Activated CD4-positive, alpha-beta memory T cell treated with anti-CD3 and anti-CD28 coated beads, Interleukin-2, amount 10 ng/mL, durations not matched to agents 7 days and 5 days (primary cell): Measurements from ENCODE around the gene COL25A1. TPM values are rescaled to one million over a fixed set of nuclear protein-coding genes. Genes with fewer than 3 reads are reported as not detected.

Experiments
- CTCF ChIA-PET: fragments of 350-600 bp; sonication (Branson Sonifier 250); formaldehyde crosslinking; loops from one replicate; lab custom pipeline; 2021; ENCODE audit warnings: antibody characterized with exemption, inconsistent platforms; lab: Charles Lee
- POLR2A ChIA-PET: fragments of 350-600 bp; sonication (Branson Sonifier 250); formaldehyde crosslinking; loops from one replicate; lab custom pipeline; 2021; ENCODE audit warnings: antibody characterized with exemption; lab: Charles Lee
- DNase-seq: peaks from one replicate; pipeline ENCODE4 v3.0.0-alpha.2; 2020
- H3K27ac Mint-ChIP-seq: one replicate; pipeline ENCODE4 v1.8.0; 2021; ENCODE audit warnings: mild to moderate bottlenecking, mixed read lengths
- H3K27me3 Mint-ChIP-seq: one replicate; pipeline ENCODE4 v1.8.0; 2021; ENCODE audit warnings: mixed read lengths
- H3K36me3 Mint-ChIP-seq: one replicate; pipeline ENCODE4 v1.8.0; 2021; ENCODE audit warnings: low read depth, mixed read lengths
- H3K4me1 Mint-ChIP-seq: one replicate; pipeline ENCODE4 v1.8.0; 2021; ENCODE audit warnings: mixed read lengths
- H3K4me3 Mint-ChIP-seq: one replicate; pipeline ENCODE4 v1.8.0; 2021; ENCODE audit warnings: mild to moderate bottlenecking, mixed read lengths
- H3K9me3 Mint-ChIP-seq: one replicate; pipeline ENCODE4 v1.8.0; 2021; ENCODE audit warnings: mixed read lengths
- total RNA-seq, 2 experiments: library from RNA; stranded (reverse); gene quantifications; one replicate each; pipeline ENCODE4 v1.2.3, GENCODE V29; 2021

The COL25A1 gene
- total RNA-seq, 2 experiments from 2014 or later: not detected

GRCh38 chr4:108833046-108833445 lies 469.4 kb downstream of the COL25A1 start:
- POLR2A ChIA-PET: no interaction called here
- H3K4me3 Mint-ChIP-seq: no peak overlapping the region
- H3K27ac Mint-ChIP-seq: no peak overlapping the region
- CTCF ChIA-PET: interaction anchor here (1.1 to 3.5 kb wide), 2 partner anchors 466 to 573 kb away, joined by 4 to 9 read pairs; no protein-coding TSS in a partner anchor
- peaks cover 9% of the 10 kb centered on the region for H3K4me1 Mint-ChIP-seq
- H3K9me3 Mint-ChIP-seq: no peaks in the 10 kb centered on the region
- H3K27me3 Mint-ChIP-seq: peaks cover 17% of the 10 kb centered on the region
- no peaks in the 10 kb centered on the region for H3K36me3 Mint-ChIP-seq
- DNase-seq: no peak

- ChIA-PET CTCF (interaction anchor here (3.5 kb wide), 1 partner anchor 467 kb away, joined by 9 read pairs; no protein-coding TSS in a partner anchor), POLR2A (no interaction called here)
- Mint-ChIP-seq H3K36me3 (no peaks in the 10 kb centered on the region), H3K4me1 (peaks cover 9% of the 10 kb centered on the region), H3K9me3 (no peaks in the 10 kb centered on the region), H3K4me3 (no peak overlapping the region), H3K27me3 (peaks cover 17% of the 10 kb centered on the region), H3K27ac (no peak overlapping the region)
- DNase-seq: no peak
Observed at GRCh38 chr4:108831886-108832285, 470.6 kb downstream of the COL25A1 start.

- Mint-ChIP-seq H3K36me3 (no peaks in the 10 kb centered on the region), H3K27me3 (peaks cover 17% of the 10 kb centered on the region), H3K4me3 (no peak overlapping the region), H3K27ac (no peak overlapping the region), H3K4me1 (peaks cover 9% of the 10 kb centered on the region), H3K9me3 (no peaks in the 10 kb centered on the region)
- POLR2A ChIA-PET: no interaction called here
- no peak for DNase-seq
- CTCF ChIA-PET: interaction anchor here (3.5 kb wide), 1 partner anchor 468 kb away, joined by 9 read pairs; no protein-coding TSS in a partner anchor
Observed at GRCh38 chr4:108831291-108831690, 471.2 kb downstream of the COL25A1 start.

- Mint-ChIP-seq H3K27ac (no peak overlapping the region), H3K36me3 (no peaks in the 10 kb centered on the region), H3K4me3 (no peak overlapping the region), H3K9me3 (no peaks in the 10 kb centered on the region), H3K27me3 (peaks cover 17% of the 10 kb centered on the region), H3K4me1 (peaks cover 9% of the 10 kb centered on the region)
- no peak for DNase-seq
- CTCF ChIA-PET: no interaction called here
- POLR2A ChIA-PET: no interaction called here
Observed at GRCh38 chr4:108830509-108831244, 471.8 kb downstream of the COL25A1 start.

- H3K27ac Mint-ChIP-seq: no peak overlapping the region
- no peak for DNase-seq
- H3K27me3 Mint-ChIP-seq: peaks cover 17% of the 10 kb centered on the region
- H3K9me3 Mint-ChIP-seq: no peaks in the 10 kb centered on the region
- H3K36me3 Mint-ChIP-seq: no peaks in the 10 kb centered on the region
- H3K4me1 Mint-ChIP-seq: peaks cover 9% of the 10 kb centered on the region
- ChIA-PET CTCF (no interaction called here), POLR2A (no interaction called here)
- H3K4me3 Mint-ChIP-seq: no peak overlapping the region
Observed at GRCh38 chr4:108829966-108830492, 472.4 kb downstream of the COL25A1 start.

- CTCF ChIA-PET: no interaction called here
- POLR2A ChIA-PET: no interaction called here
- H3K4me3 Mint-ChIP-seq: no peak overlapping the region
- peaks cover 9% of the 10 kb centered on the region for H3K4me1 Mint-ChIP-seq
- H3K27ac Mint-ChIP-seq: no peak overlapping the region
- no peaks in the 10 kb centered on the region for H3K36me3 Mint-ChIP-seq
- no peaks in the 10 kb centered on the region for H3K9me3 Mint-ChIP-seq
- no peak for DNase-seq
- H3K27me3 Mint-ChIP-seq: peaks cover 15% of the 10 kb centered on the region
Observed at GRCh38 chr4:108828620-108829019, 473.8 kb downstream of the COL25A1 start.

GRCh38 chr4:108825737-108826136 lies 476.7 kb downstream of the COL25A1 start:
- Mint-ChIP-seq H3K27ac (no peak overlapping the region), H3K27me3 (peaks cover 17% of the 10 kb centered on the region), H3K4me3 (no peak overlapping the region), H3K4me1 (peaks cover 4% of the 10 kb centered on the region), H3K9me3 (no peaks in the 10 kb centered on the region), H3K36me3 (no peaks in the 10 kb centered on the region)
- CTCF ChIA-PET: no interaction called here
- POLR2A ChIA-PET: no interaction called here
- no peak for DNase-seq

GRCh38 chr4:108821351-108821930 lies 481.0 kb downstream of the COL25A1 start:
- no peaks in the 10 kb centered on the region for H3K4me1 Mint-ChIP-seq
- ChIA-PET CTCF (interaction anchor here (1.2 kb wide), 1 partner anchor 461 kb away, joined by 3 read pairs; no protein-coding TSS in a partner anchor), POLR2A (no interaction called here)
- no peak for DNase-seq
- no peak overlapping the region for H3K27ac Mint-ChIP-seq
- peaks cover 20% of the 10 kb centered on the region for H3K27me3 Mint-ChIP-seq
- no peak overlapping the region for H3K4me3 Mint-ChIP-seq
- H3K36me3 Mint-ChIP-seq: no peaks in the 10 kb centered on the region
- no peaks in the 10 kb centered on the region for H3K9me3 Mint-ChIP-seq

GRCh38 chr4:108820492-108821350 lies 481.7 kb downstream of the COL25A1 start:
- Mint-ChIP-seq H3K9me3 (no peaks in the 10 kb centered on the region), H3K4me3 (no peak overlapping the region), H3K27ac (no peak overlapping the region), H3K4me1 (no peaks in the 10 kb centered on the region), H3K36me3 (no peaks in the 10 kb centered on the region), H3K27me3 (peaks cover 23% of the 10 kb centered on the region)
- no peak for DNase-seq
- POLR2A ChIA-PET: no interaction called here
- CTCF ChIA-PET: no interaction called here

GRCh38 chr4:108814326-108814725 lies 488.1 kb downstream of the COL25A1 start:
- no peak for DNase-seq
- Mint-ChIP-seq H3K27ac (no peak overlapping the region), H3K9me3 (no peaks in the 10 kb centered on the region), H3K4me1 (peaks cover 18% of the 10 kb centered on the region), H3K36me3 (no peaks in the 10 kb centered on the region), H3K27me3 (peaks cover 32% of the 10 kb centered on the region), H3K4me3 (no peak overlapping the region)
- ChIA-PET CTCF (no interaction called here), POLR2A (no interaction called here)

GRCh38 chr4:108813261-108813660 lies 489.2 kb downstream of the COL25A1 start:
- Mint-ChIP-seq H3K9me3 (no peaks in the 10 kb centered on the region), H3K27ac (no peak overlapping the region), H3K4me3 (no peak overlapping the region), H3K4me1 (peaks cover 18% of the 10 kb centered on the region), H3K36me3 (no peaks in the 10 kb centered on the region), H3K27me3 (peaks cover 32% of the 10 kb centered on the region)
- POLR2A ChIA-PET: no interaction called here
- CTCF ChIA-PET: no interaction called here
- DNase-seq: no peak

- Mint-ChIP-seq H3K4me1 (peaks cover 18% of the 10 kb centered on the region), H3K27ac (no peak overlapping the region), H3K27me3 (peaks cover 38% of the 10 kb centered on the region), H3K4me3 (no peak overlapping the region), H3K9me3 (no peaks in the 10 kb centered on the region), H3K36me3 (no peaks in the 10 kb centered on the region)
- CTCF ChIA-PET: no interaction called here
- POLR2A ChIA-PET: no interaction called here
- no peak for DNase-seq
Observed at GRCh38 chr4:108811486-108811885, 491.0 kb downstream of the COL25A1 start.

- Mint-ChIP-seq H3K27me3 (peaks cover 33% of the 10 kb centered on the region), H3K4me1 (peaks cover 18% of the 10 kb centered on the region), H3K27ac (no peak overlapping the region), H3K4me3 (no peak overlapping the region), H3K36me3 (no peaks in the 10 kb centered on the region), H3K9me3 (no peaks in the 10 kb centered on the region)
- CTCF ChIA-PET: no interaction called here
- DNase-seq: no peak
- POLR2A ChIA-PET: no interaction called here
Observed at GRCh38 chr4:108810087-108810486, 492.4 kb downstream of the COL25A1 start.
